HG02885 (cell line): ENCODE results near the gene ASB12.
A peak's percentile ranks its signal among the peaks of the same experiment; 100 is the strongest.
"Not testable (repeated sequence)": the region's sequence is repeated elsewhere in the genome, so short reads cannot be mapped to it uniquely, and the experiment has no call there.

Source experiments
- ATAC-seq: cut with Tn5 transposase; IDR thresholded peaks from one replicate; pipeline ENCODE4 v1.9.1; 2021; ENCODE audit warnings: mild to moderate bottlenecking; ENCODE audit not compliant: unreplicated experiment, poor library complexity

Gene ASB12, protein sequence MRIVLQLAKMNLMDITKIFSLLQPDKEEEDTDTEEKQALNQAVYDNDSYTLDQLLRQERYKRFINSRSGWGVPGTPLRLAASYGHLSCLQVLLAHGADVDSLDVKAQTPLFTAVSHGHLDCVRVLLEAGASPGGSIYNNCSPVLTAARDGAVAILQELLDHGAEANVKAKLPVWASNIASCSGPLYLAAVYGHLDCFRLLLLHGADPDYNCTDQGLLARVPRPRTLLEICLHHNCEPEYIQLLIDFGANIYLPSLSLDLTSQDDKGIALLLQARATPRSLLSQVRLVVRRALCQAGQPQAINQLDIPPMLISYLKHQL

DNA sequence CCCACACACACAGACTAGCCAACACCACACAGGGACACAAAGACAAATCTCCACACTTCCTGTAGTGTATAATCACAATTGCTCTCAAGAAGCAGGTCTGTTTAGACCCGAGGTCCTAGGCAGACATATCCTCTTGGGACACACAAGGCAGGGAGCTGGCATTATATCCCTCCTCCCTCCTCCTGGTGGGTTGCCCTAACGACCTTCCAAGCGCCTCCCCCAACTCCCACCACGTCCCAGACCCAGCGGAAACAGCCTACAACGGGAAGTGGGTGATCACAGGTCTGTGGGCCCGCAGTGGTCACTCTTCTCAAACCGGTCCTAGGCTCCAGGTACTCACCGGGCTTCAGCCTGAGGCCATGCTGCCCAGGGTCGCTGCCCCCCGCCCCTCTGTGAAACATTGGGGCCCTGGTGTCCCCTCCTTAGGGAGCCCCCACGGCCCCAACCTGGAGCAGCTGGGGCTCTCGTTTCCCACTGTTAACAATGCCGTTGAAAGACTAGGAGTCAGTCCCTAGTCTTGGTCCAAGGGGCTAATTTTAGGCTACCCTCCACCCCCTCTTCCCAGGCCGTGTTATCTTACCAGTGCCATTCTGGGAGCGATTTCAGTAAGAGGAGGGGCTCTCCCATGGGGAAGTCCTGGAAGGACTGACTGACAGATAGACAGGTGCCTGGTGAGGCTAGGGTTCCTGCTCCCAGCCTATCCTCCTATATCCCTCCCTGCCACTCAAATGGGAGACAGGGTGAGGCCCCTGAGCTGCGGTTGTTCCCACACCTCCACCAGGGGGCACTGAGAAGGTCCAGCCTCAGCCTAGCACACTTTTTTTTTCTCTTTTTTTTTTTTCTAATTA lies at the start of gene ASB12:
Gene ASB12, minus strand, starts transcription at position 485 of the 848 bp plus-strand sequence. CDS start 4,957 bp downstream, outside the sequence.
- no peak for ATAC-seq

DNA sequence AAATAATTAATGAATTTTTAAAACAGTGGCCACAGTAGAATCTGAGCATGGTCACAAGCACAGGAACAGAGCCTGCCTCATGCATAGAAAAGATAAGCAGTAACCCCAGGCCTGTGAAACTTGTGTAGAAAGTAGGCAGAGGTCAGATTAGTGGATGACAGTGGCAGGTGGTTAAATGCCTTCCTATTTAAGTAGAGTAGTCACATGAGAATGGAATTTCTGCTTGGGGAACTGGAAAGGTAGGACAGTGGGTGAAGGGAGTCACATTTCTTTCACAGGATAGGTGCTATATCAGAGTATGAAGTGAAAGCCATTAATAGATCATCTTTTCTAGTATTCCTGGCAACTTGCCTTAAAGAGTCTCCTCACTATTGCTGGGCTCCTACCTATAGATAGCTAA lies 34.9 kb upstream of the ASB12 start:
- no peak for ATAC-seq

DNA sequence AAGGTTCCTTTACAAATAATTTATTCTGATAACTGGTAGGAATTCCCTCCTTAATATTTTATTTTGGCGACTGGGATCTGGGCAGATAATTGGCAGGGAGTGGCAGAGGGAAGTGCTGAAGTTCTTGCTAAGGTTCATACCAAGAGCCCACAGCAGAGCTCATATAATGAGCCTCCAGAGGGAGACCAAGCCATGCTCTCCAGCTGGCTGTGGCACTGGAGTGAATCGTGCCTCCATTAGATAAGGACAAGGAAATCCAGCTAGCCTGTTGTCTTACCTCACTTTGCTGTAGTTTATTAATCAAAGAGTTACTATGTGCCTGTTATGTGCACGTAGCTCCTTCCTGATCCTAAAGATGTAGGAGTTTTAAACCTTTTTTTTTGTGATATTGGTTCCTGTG lies 1.3 kb downstream of the ASB12 start:
- ATAC-seq, result no peak

DNA sequence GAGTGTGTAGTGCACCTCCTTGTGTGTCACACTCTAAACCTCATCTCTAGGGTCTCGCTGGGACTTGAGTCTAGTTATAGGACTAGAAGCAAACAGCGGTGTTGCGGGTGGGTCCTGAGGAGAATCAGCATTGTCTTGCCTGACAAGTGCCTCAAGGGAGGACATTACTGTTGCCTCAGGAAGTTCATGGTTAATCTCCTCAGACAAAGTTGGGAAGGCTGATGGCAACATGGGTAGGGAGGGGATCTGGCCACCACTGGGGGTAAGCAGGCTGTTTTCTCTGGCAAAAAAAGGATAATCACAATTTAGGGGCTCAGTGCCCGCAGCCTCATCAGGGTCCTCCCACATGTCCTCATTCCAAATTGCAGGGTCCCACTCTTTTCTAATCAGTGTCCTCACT lies 12.4 kb downstream of the ASB12 start:
- ATAC-seq, result no peak

DNA sequence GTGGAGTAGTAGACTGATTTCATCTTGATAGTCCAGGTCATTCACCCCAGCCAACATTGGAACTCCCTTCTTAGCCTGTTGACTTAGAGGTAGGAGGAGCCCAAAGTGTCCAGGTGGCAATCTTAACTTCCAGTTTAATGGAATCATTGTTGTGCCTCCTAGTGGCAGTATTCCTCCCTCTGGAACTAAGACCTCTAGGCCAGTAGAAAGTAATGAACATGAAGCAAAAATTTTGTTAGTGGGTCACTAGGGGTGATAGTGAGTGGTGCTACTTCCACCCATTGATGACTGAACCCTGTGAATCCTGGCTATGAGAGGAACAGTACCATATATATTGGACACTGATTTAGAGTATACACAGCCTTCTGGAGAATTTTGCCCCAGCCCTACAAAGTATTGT lies 16.4 kb downstream of the ASB12 start:
- not testable (repeated sequence) for ATAC-seq

DNA sequence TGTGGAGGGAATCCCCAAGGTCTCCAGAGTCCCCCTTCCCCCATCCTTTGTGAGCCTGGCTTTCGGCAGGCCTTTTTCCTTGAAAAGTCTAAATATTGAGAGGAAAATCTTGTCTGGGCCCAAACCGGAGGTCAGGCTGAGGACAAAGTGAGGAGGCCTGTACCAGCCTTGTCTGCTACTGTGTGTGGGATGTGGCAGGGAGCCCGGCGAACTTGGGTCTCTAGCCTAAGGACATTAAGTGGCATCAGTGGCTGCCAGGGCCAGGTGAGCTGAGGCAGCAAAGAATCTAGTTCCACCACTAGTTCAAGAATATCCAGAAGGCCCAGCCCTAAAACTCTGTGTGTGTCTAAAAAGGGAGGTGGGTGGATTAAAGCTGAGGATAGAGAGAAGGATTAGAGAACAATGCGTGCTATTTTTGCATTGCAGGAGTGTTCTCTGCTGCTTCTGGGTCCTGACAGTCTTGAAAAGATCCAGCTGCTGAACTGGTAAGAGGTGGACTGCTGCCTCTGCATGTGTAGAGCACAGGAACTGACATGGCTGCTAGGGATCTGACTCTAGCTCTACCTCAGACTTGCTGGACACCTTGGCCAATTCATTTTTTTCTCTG lies 23.7 kb downstream of the ASB12 start:
- ATAC-seq, result no peak

DNA sequence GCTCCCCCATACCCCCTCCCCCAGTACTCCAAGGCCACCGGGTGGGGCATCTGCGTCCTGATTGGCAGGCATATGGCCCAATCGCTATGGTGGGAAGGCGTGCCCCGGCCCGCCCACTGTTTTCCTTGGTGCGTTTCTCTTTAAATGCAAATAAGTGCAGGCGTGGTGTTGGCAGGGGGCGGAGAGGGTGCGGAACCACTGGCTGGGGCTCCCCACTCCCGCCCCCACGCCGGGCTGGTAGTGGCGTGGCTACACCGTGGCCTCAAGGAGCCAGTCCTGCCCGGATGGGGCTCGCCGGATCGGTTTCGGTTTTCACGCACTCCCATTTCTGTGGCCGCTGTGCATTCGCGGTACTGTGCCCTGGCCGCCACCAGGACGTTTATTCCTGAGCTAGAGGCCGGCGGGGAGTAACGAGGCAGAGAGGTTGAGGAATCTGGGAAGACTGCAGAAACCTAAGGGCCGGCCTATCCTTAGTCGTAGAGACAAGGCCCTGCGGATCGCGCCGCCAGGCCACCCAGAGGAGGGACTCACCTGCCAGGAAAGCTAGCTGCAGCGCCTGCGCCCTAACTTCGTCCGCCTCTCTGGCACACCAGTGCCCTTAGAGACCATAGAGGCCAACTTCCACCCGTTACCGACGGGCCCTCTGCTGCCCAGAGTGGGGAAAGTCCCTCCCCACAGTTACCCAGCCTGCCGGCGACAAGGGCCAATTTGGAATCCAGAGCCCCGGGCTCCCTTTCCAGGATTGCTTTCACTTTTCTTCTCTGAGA lies 24.5 kb downstream of the ASB12 start:
- peak; percentile 88 for ATAC-seq

DNA sequence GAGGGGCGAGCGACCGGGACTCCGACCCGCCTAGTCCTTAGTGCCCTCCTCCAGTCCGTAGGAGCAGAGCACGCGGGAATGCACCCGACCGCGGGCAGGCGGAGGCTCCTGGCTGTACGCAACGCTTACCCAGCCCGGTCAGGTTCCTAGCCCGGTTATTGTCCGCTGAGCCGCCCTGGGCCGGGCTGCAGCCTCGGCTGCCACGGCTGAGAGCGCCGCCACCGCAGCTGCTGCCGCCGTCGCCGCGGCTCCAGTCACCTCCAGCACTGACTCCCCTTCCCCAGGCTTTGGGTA lies 25.0 kb downstream of the ASB12 start, which contains the start of gene AMER1:
Gene AMER1, minus strand, starts transcription at position 268 of the 294 bp plus-strand sequence. CDS start 12,422 bp downstream, outside the sequence.
- peak; percentile 43 for ATAC-seq

DNA sequence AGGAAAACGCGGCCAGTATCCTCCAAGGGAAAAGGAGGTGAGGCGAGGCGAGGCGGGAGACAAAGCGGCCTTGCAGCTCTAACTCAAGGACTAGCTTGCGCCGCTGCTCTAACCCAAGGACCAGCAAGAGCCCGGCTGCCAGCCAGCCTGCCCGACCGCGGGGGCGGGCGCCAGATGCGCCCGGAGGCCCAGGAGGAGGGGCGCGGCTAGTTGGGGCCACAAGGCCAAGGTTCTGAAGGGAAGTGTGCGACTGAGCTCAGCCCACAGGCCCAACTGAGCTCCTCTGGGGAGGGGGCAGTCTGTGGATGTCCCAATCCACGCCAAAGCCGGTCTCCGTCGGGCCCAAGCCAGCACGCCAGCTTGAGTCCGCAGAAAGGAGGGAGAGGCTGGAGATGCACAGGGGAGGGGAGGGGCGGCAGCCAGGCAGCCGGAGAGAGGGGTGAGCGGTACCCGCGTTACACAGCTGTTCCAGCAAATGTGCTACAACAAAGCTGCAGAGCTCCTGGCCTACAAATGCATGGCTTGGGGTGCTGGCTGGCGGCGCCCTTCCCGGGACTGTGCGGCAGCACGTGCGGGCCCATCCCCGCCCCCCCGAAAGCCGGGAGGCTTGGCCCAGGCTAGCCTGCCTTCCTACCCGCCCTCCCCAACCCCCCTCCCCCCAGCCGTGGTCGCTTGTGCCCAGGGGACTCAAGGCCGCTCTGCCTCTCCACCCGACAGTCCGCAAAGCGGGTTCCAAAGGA lies 25.5 kb downstream of the ASB12 start:
- peak; percentile 11 for ATAC-seq

DNA sequence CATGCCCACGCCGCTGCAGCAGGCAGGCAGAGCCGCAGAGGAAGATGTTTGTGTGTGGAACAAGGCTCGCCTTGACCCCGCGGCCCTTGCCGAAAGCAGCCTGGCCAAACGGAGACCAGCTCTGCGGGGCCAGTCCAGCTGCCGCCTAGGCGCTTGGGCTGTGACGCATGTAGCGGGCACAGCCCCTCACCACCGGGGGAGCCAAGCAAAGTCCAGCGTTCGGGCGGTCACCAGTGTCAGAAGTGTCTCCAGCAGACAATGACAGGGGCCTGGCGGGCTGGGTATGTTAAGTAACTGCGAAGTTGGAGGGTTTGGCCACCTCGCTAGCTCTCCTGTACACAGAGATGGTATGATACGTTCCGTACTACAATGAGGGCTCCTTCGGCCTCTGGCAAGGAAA lies 26.2 kb downstream of the ASB12 start:
- no peak for ATAC-seq

DNA sequence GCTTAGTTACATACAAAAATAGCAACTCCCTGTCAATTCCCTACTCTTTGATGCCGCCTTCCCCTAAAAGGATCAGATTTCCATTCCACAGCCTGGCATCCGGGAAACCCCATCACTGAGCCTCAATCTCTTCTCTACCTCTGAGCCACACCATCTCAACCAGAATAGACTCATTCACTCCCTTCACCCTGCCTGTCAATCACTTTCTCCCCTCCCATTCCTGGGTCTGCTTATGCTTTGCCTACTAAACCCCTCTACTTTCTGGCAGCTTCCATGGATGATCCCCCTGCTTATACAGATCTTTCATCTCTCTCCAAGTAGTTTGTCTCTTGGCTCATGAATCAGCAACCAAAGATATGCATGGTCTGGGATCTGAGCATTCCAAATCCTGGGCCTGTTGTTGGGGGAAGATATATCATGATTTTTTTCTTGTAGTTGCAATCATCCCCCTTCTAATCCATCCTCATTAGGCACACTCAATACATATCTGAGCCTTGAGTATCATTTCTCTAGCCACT lies 27.5 kb downstream of the ASB12 start:
- no peak for ATAC-seq

DNA sequence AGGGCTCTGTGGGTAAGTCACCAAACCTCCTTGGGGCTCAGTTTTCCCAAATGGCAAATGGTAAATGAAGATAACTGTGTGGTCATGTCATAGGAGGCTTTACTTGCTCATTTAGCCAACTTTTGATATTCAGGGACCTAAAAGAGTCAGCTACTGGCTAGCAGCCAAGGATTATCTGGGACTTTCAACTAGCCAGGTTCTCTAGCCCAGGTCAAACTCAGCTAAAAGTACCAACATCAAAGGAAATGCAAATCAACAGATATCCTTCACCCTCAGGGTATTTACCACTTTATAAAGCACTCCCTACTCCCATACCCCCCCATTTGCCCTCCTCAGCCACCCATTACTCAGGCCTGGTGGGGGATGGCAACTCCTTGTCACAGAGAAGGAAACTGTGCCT lies 32.4 kb downstream of the ASB12 start:
- ATAC-seq, result no peak

DNA sequence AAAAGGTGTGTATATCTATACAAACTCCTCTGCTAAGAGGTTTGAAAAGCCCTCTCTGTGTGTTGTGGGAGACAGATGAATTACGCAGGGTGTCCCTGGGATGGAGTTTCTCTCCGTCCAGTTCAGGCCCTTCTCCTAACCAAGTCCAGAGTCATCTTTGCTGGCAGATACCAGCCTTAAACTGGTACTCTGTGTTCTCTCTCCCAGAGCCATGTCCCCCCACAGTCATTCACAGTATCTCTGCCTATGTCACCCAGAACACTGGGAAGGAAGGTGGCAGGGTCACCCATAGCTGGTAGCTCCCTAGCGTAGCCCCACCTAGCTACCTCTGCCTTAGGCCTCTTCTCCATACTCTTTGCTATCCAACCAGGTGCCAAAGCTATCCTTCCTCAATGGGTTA lies 33.8 kb downstream of the ASB12 start:
- no peak for ATAC-seq

DNA sequence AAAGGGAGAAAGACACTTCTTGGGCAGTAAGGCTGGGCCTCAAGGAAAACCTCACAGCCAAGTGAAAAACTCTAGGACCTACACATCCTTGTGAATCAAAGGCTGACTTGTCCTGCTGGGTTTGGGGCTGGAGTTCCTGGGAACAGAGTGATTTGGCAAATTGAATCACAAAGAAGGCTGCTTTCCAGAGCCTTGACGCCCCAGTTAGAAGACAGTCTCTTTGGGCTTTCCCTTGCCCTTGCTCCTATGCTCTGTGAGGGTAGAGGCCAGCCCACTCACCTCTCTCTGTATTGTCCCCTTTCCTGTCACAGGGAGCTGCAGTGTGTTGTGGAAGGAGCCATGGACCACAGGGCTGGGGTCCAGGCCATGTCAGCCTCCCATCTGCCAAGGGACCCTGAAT lies 34.5 kb downstream of the ASB12 start:
- ATAC-seq, result no peak

DNA sequence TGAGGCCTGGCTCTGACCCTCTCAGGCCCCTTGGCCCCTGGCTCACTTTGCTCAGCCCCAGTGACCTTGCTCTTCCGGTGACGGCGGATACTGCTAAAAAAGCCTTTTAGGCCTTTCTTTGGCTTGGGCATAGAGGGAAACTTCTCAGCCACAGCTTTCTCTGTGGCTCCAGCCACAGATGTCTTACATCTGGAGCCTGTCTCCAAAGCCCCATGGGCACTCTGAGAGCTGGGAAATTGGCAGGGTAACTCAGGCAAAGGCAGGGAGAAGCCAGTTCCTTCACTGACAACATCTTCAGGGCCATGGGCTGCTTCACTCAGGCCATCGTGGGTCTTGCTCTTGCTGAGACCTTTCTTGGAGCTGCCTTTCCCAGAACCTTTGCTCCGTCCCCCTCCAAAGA lies 37.7 kb downstream of the ASB12 start:
- ATAC-seq, result no peak

DNA sequence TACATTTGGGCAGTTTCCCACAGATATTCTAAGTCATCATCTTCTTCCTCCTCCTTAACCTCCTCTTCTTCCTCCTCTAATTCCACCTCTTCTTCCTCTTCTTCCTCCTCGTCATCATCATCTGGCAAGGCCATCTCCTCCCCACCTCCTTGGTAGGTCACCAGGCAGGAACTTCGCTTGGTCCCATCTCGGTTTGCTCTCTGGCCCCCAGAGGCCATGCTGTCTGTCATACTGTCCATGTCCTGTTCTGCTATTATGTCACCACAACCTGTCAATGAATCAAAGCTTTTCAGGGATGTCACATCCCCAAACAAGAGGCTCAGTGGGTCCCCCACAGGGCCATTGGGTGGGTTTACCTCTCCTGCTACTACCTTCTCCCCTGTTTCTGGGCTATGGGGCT lies 38.4 kb downstream of the ASB12 start:
- ATAC-seq, result no peak

DNA sequence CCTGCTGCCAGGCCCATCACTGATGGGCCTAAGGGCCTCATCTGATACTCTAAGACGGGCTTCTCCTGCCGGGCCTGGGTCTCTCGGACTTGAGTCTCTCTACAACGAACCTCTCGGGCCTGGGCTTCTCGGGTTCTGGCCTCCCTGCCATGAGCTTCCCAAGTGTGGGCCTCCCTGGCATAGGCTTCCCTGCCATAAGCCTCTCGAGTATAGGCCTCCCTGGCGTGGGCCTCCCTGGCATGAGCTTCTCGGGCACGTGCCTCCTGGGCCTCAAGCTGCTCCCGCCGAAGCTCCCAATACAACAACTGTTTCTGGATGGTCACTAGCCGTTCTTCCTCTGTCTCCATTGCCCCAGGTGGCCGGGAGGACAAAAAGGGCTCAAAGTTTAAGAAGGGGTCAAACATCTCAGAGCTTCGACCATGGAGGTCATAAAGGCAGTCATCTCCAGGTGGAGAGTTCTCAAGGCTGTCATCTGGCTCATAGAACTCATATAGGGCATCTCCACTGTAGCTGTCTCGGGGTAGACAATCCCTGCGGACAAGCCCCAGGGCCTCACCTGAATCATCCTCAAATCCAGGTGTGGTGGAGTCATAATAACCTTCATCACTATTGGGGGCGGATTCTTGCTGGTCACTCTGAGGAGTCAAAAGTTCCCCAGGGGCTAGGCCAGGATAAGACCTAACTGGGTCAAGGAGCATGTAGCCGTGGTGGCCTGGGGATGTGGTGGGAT lies 39.0 kb downstream of the ASB12 start:
- ATAC-seq, result no peak

DNA sequence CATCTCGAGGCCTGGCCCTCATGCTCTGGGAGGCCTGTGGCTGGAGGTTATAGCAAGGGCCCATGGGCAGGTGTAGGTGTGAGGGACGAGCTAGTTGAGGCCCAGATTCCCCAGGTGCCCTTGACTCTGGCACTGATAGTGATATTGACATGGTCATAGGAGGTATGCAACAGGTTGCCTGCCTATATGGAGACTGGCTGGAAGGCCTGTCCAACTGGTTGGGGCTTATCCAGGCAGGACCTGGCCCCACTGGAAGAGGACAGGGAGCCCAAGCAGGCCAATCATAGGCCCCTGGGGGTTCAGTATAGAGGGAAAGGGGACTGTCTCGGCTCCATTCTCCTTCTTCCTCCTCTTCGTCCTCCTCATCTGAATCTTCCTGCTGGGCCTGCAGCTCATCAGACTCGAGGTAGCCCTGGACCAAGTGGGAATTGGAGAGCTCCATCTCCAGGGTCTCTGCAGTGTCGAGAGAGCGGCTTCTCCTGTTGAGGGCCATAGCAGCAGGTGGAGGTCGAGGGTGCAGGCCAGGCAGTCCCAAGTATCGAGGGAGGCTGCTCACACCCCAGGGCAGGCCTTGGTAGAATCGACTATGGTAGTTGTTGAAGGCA lies 40.2 kb downstream of the ASB12 start:
- ATAC-seq, result no peak

DNA sequence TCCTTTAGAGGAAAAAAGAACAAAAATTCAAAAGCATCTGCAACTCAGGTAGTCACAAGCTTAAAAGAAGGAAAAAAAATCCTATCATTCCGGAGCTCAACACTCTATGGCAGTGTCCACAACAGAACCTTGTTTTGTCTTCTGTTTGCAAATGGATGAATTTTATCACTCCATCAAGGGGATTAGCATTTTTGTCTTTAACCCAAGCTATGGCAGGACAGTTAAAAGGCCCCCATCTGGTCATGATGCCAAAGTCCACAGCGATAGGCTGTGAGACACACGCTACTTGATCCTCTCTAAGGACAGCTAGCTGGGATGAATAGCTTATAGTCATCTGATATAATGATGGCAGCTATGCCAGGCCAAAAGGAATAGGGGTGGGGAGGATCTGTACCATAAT lies 41.5 kb downstream of the ASB12 start:
- no peak for ATAC-seq
